K562 (cell line): ENCODE data around the gene LASP1NB.

Source experiments
- ATAC-seq: fragments of 200-7000 bp; cut with Tn5 transposase; 3 replicates; pipeline ENCODE4 v1.9.1; 2020; ENCODE audit warnings: moderate library complexity
- BruUV-seq: library from RNA; stranded (reverse); fragments of 400-500 nt; replicated peaks from 2 replicates; lab custom pipeline; 2021; lab: Mats Ljungman, UMichigan
- CTCF ChIA-PET: fragments of 300-600 bp; formaldehyde crosslinking; extraction: SDS; loops from one replicate; lab custom pipeline; 2021; ENCODE audit warnings: low intra/inter-chr PET ratio; lab: Yijun Ruan, JAX
- POLR2A ChIA-PET: fragments of 300-600, 350-650 bp; sonication (Branson Sonifier 250); formaldehyde crosslinking; extraction: SDS; loops from one replicate; lab custom pipeline; 2021; ENCODE audit warnings: antibody characterized with exemption, inconsistent platforms; lab: Yijun Ruan, JAX
- DNase-seq, 4 experiments: peaks; one replicate each; pipeline versions ENCODE4 v3.0.0 to v3.0.0-alpha.2; 2011 to 2018; ENCODE audit warnings: low spot score in 3 of 4, mixed read lengths in 3 of 4; ENCODE audit errors: extremely low read depth in 1 of 4
- FAIRE-seq: peaks from 2 replicates; lab custom pipeline; 2011; peaks lifted over from hg19 to GRCh38; lab: Jason Lieb, UNC
- H2AFZ ChIP-seq: 2 replicates; pipeline ENCODE4 v1.6.0; 2011; ENCODE audit warnings: low read depth, low read length, control low read depth, inconsistent platforms
- H3K27ac ChIP-seq: fragments of 200-600 bp; 3 replicates; pipeline ENCODE4 v1.8.0; 2011; ENCODE audit warnings: low read depth, mild to moderate bottlenecking, control low read depth, inconsistent platforms, low read length, moderate library complexity, mixed read lengths; ENCODE audit errors: extremely low read depth
- H3K27me3 ChIP-seq, 2 experiments: fragments of 300-600 bp in 1 of 2; 2 replicates in 1 of 2; 3 replicates in 1 of 2; pipeline versions ENCODE4 v1.6.0 to v1.8.0; 2011; ENCODE audit warnings: inconsistent platforms in 2 of 2, low read length in 2 of 2, mild to moderate bottlenecking in 1 of 2, mixed read lengths in 1 of 2, moderate library complexity in 1 of 2; ENCODE audit not compliant: control insufficient read depth in 2 of 2, insufficient read depth in 2 of 2
- H3K36me3 ChIP-seq: fragments of 300-600 bp; 3 replicates; pipeline ENCODE4 v1.8.0; 2011; ENCODE audit warnings: mild to moderate bottlenecking, low read length, inconsistent platforms; ENCODE audit not compliant: control insufficient read depth, insufficient read depth
- H3K4me1 ChIP-seq, 2 experiments: fragments of 200-600 bp in 1 of 2; replicated peaks in 1 of 2; 2 replicates in 1 of 2; 3 replicates in 1 of 2; pipeline versions ENCODE4 v1.5.1 to v1.8.0; 2011; ENCODE audit warnings: inconsistent platforms in 2 of 2, low read length in 2 of 2, mild to moderate bottlenecking in 1 of 2, mixed read lengths in 1 of 2, moderate library complexity in 1 of 2; ENCODE audit not compliant: control insufficient read depth in 2 of 2, insufficient read depth in 2 of 2
- H3K4me2 ChIP-seq: 2 replicates; pipeline ENCODE4 v1.6.1; 2011; ENCODE audit warnings: low read length, control low read depth, inconsistent platforms, mixed read lengths; ENCODE audit not compliant: insufficient read depth
- H3K4me3 ChIP-seq: fragments of 200-600 bp; sonication (generic), shearing (Covaris generic); 2 replicates; pipeline ENCODE4 v1.5.1; 2016; ENCODE audit warnings: control low read depth, inconsistent platforms
- H3K79me2 ChIP-seq: fragments of 200-600 bp; 3 replicates; pipeline ENCODE4 v1.8.0; 2011; ENCODE audit warnings: low read length, inconsistent platforms; ENCODE audit not compliant: control insufficient read depth, insufficient read depth
- H3K9ac ChIP-seq, 2 experiments: 2 replicates each; pipeline versions ENCODE4 v1.6.0 to v1.6.1; 2011; ENCODE audit warnings: low read depth in 2 of 2, low read length in 2 of 2, control low read depth in 1 of 2, inconsistent platforms in 1 of 2, mild to moderate bottlenecking in 1 of 2, mixed read lengths in 1 of 2; ENCODE audit not compliant: insufficient read depth in 1 of 2
- H3K9me1 ChIP-seq: one replicate; pipeline ENCODE4 v1.6.0; 2011; ENCODE audit warnings: inconsistent platforms, mild to moderate bottlenecking, low read length, moderate library complexity; ENCODE audit not compliant: control insufficient read depth, insufficient read depth
- H3K9me3 ChIP-seq: replicated peaks from 2 replicates; pipeline ENCODE4 v1.5.1; 2011; ENCODE audit warnings: low read depth, low read length, inconsistent platforms; ENCODE audit not compliant: control insufficient read depth, insufficient read depth
- H4K20me1 ChIP-seq: replicated peaks from 2 replicates; pipeline ENCODE4 v1.6.1; 2011; ENCODE audit warnings: low read length, inconsistent platforms, mixed read lengths; ENCODE audit not compliant: control insufficient read depth, insufficient read depth
- CREB3 ChIP-seq: fragments of 450-650 bp; conservative IDR thresholded peaks from 2 replicates; pipeline ENCODE4 v1.6.1; 2016; ENCODE audit warnings: missing genetic modification characterization, low read depth, mild to moderate bottlenecking, missing compliant biosample characterization, moderate library complexity
- CTBP1 ChIP-seq: fragments of 450-650 bp; IDR thresholded peaks from 2 replicates; pipeline ENCODE4 v1.6.1; 2016; ENCODE audit warnings: borderline replicate concordance
- ERF ChIP-seq: fragments of 450-650 bp; formaldehyde crosslinking; IDR thresholded peaks from 2 replicates; pipeline ENCODE4 v1.4.0; 2020; ENCODE audit warnings: mild to moderate bottlenecking, mixed read lengths
- HDAC1 ChIP-seq, 2 experiments: fragments of 450-650 bp; IDR thresholded peaks; 2 replicates each; pipeline ENCODE4 v1.6.1; 2016 to 2017; ENCODE audit warnings: inconsistent platforms in 1 of 2, mild to moderate bottlenecking in 1 of 2, moderate library complexity in 1 of 2
- HOXB6 ChIP-seq: fragments of 250-450 bp; sonication (Bioruptor Pico); IDR thresholded peaks from 2 replicates; pipeline ENCODE4 v1.5.1; 2022; ENCODE audit warnings: mild to moderate bottlenecking, borderline replicate concordance
- PHTF2 ChIP-seq: fragments of 250-450 bp; sonication (Bioruptor Pico); IDR thresholded peaks from 2 replicates; pipeline ENCODE4 v1.5.0; 2021; ENCODE audit warnings: mild to moderate bottlenecking
- POLR2AphosphoS5 ChIP-seq: IDR thresholded peaks from 2 replicates; pipeline ENCODE4 v1.6.1; 2011; ENCODE audit warnings: mild to moderate bottlenecking, low read depth, low read length, moderate library complexity; ENCODE audit not compliant: control insufficient read depth, insufficient read depth
- RB1 ChIP-seq: fragments of 450-650 bp; IDR thresholded peaks from 2 replicates; pipeline ENCODE4 v1.6.1; 2017; ENCODE audit warnings: low read depth, mild to moderate bottlenecking
- UBTF ChIP-seq, 2 experiments: IDR thresholded peaks; 2 replicates each; pipeline ENCODE4 v1.6.1; 2012; ENCODE audit warnings: improper control_type of control experiment in 2 of 2, low read depth in 2 of 2, low read length in 2 of 2, borderline replicate concordance in 1 of 2
- ZNF655 ChIP-seq: fragments of 250-450 bp; sonication (Bioruptor Pico); IDR thresholded peaks from 2 replicates; pipeline ENCODE4 v1.5.0; 2021
- WGBS: fragments of 100-300 bp; shearing (Covaris generic); methylation state at CpG from one replicate; pipeline ENCODE4 v1.1.6; 2016; ENCODE audit warnings: low coverage, mixed read lengths; ENCODE audit not compliant: insufficient coverage; ENCODE audit errors: missing lambda C conversion rate; 5-methylcytosine and 5-hydroxymethylcytosine counted together
- in situ Hi-C: fragments of 300-500 bp; cut with MboI; formaldehyde crosslinking; loops from 4 replicates; pipeline ENCODE4 v1.15.0; 2018; ENCODE audit warnings: inconsistent platforms, mixed read lengths
- intact Hi-C: fragments of 100-400 bp; cut with micrococcal nuclease; formaldehyde crosslinking; loops from 2 replicates; pipeline ENCODE4 v1.14.2; 2022
- TF ChIP-seq, protein P1 (sequence below): fragments of 250-450 bp; sonication (Bioruptor Pico); IDR thresholded peaks from 2 replicates; pipeline ENCODE4 v1.5.0; 2020; ENCODE audit warnings: mild to moderate bottlenecking
- TF ChIP-seq, protein P2 (sequence below), 2 experiments: fragments of 450-650 bp in 1 of 2; sonication (generic) in 1 of 2; formaldehyde crosslinking; conservative IDR thresholded peaks; 2 replicates each; pipeline versions ENCODE4 v1.4.0 to v1.8.1; 2020 to 2022; ENCODE audit warnings: mild to moderate bottlenecking in 1 of 2, missing genetic modification reagents in 1 of 2
- TF ChIP-seq, protein P3 (sequence below): fragments of 250-450 bp; sonication (Bioruptor Pico); IDR thresholded peaks from 2 replicates; pipeline ENCODE4 v1.8.0; 2021; ENCODE audit warnings: mild to moderate bottlenecking, moderate library complexity

LASP1NB gene

DNA sequence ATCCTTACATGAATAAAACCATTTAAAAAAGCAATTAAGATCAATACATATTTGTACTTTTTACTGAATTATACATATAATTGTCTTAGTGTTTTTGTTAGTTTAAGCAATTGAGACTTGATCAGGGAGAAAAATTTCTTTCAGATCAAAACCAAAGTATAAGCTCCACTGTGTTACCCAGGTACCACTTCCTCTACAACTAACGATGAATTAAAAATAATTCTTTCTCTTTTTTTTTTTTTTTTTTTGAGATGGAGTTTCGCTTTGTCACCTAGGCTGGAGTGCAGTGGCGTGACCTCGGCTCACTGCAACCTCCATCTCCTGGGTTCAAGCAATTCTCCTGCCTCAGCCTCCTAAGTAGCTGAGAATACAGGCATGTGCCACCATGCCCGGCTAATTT is 35.0 kb downstream of the LASP1NB start:
- H3K4me3 ChIP-seq = no peak overlapping the region
- H3K9me1 ChIP-seq = no peaks in the 10 kb centered on the region
- no peak overlapping the region for H2AFZ ChIP-seq
- H3K27me3 ChIP-seq = no peaks in the 10 kb centered on the region
- H4K20me1 ChIP-seq = no peaks in the 10 kb centered on the region
- H3K79me2 ChIP-seq = no peaks in the 10 kb centered on the region
- FAIRE-seq (no peak), ATAC-seq (no peak), DNase-seq (no peak)
- ChIA-PET POLR2A (interaction anchor here (0.7 kb wide), 1 partner anchor 47 kb away, joined by 3 read pairs; no protein-coding TSS in a partner anchor), CTCF (no interaction called here)
- in situ Hi-C loops = no loop called here
- WGBS = 34% methylated on average over 2 of the region's 5 CpGs
- no TSS peak for BruUV-seq
- no peak overlapping the region for H3K27ac ChIP-seq
- no peaks in the 10 kb centered on the region; a peak in 1 of 5 replicates for H3K4me1 ChIP-seq
- intact Hi-C loops = no loop called here
- no peak overlapping the region for H3K9ac ChIP-seq
- H3K4me2 ChIP-seq = no peak overlapping the region
- H3K36me3 ChIP-seq = no peaks in the 10 kb centered on the region
- H3K9me3 ChIP-seq = no peaks in the 10 kb centered on the region
- no peak for TF ChIP-seq ERF (CRISPR knock-in tag)
- no peak for TF ChIP-seq HDAC1 (IDR thresholded peaks at IDR 0.05)
- TF ChIP-seq, protein P1, sequence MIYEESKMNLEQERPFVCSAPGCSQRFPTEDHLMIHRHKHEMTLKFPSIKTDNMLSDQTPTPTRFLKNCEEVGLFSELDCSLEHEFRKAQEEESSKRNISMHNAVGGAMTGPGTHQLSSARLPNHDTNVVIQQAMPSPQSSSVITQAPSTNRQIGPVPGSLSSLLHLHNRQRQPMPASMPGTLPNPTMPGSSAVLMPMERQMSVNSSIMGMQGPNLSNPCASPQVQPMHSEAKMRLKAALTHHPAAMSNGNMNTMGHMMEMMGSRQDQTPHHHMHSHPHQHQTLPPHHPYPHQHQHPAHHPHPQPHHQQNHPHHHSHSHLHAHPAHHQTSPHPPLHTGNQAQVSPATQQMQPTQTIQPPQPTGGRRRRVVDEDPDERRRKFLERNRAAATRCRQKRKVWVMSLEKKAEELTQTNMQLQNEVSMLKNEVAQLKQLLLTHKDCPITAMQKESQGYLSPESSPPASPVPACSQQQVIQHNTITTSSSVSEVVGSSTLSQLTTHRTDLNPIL = no peak
- no peak for TF ChIP-seq CREB3
- TF ChIP-seq HOXB6 = no peak
- no peak for TF ChIP-seq POLR2AphosphoS5
- no peak for TF ChIP-seq CTBP1
- TF ChIP-seq PHTF2 = no peak
- TF ChIP-seq, protein P2, sequence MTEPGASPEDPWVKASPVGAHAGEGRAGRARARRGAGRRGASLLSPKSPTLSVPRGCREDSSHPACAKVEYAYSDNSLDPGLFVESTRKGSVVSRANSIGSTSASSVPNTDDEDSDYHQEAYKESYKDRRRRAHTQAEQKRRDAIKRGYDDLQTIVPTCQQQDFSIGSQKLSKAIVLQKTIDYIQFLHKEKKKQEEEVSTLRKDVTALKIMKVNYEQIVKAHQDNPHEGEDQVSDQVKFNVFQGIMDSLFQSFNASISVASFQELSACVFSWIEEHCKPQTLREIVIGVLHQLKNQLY (CRISPR knock-in tag; conservative IDR thresholded peaks at IDR 0.05) = no peak
- TF ChIP-seq, protein P3, sequence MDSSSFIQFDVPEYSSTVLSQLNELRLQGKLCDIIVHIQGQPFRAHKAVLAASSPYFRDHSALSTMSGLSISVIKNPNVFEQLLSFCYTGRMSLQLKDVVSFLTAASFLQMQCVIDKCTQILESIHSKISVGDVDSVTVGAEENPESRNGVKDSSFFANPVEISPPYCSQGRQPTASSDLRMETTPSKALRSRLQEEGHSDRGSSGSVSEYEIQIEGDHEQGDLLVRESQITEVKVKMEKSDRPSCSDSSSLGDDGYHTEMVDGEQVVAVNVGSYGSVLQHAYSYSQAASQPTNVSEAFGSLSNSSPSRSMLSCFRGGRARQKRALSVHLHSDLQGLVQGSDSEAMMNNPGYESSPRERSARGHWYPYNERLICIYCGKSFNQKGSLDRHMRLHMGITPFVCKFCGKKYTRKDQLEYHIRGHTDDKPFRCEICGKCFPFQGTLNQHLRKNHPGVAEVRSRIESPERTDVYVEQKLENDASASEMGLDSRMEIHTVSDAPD = no peak
- no peak for TF ChIP-seq ZNF655
- no peak for TF ChIP-seq UBTF (IDR thresholded peaks at IDR 0.05; ENCODE audit: borderline replicate concordance in 1 of 2, low read depth in 2 of 2, low read length in 2 of 2)
- TF ChIP-seq RB1 = no peak
